ENCODE measurements around the gene SHISA7.

Gene SHISA7

GRCh38 chr19:55390461-55390880 lies 52.6 kb downstream of the SHISA7 start:
- H3K4me3 ChIP-seq (ENCODE audit: low read depth, low read length), result no peak overlapping the region
- ChIA-PET CTCF (interaction anchor here (0.9 to 5.3 kb wide), 7 partner anchors 9 to 249 kb away, joined by 3 to 33 read pairs (median 4); no protein-coding TSS in a partner anchor), POLR2A (interaction anchor here (1.0 to 10.8 kb wide), 3 partner anchors 16 to 71 kb away, joined by 3 to 86 read pairs (median 3); partner anchors contain the start of genes KMT5C and UBE2S)
- TF ChIP-seq CTCF (IDR thresholded peaks at IDR 0.05; ENCODE audit: insufficient read depth, low read length, missing control alignments), result no peak
- DNase-seq (ENCODE audit: low read depth, low spot score), result no peak

- no peak for TF ChIP-seq CTCF (IDR thresholded peaks at IDR 0.05; ENCODE audit: insufficient read depth, low read length, missing control alignments)
- ChIA-PET CTCF (interaction anchor here (0.9 to 5.3 kb wide), 7 partner anchors 8 to 115 kb away, joined by 3 to 33 read pairs (median 4); no protein-coding TSS in a partner anchor), POLR2A (interaction anchor here (1.0 to 10.8 kb wide), 6 partner anchors 13 to 210 kb away, joined by 3 to 86 read pairs (median 3); partner anchors contain the start of genes FIZ1, KMT5C and UBE2S)
- no peak overlapping the region for H3K4me3 ChIP-seq (ENCODE audit: low read depth, low read length)
- no peak for DNase-seq (ENCODE audit: low read depth, low spot score)
Measured at GRCh38 chr19:55389386-55390317, 53.4 kb downstream of the SHISA7 start.

GRCh38 chr19:55387736-55388497 lies 55.2 kb downstream of the SHISA7 start:
- ChIA-PET CTCF (interaction anchor here (1.0 to 5.3 kb wide), 7 partner anchors 9 to 227 kb away, joined by 3 to 33 read pairs (median 5); no protein-coding TSS in a partner anchor), POLR2A (interaction anchor here (1.0 to 10.8 kb wide), 4 partner anchors 14 to 49 kb away, joined by 3 to 86 read pairs (median 4); partner anchors contain the start of genes KMT5C and UBE2S)
- peak overlapping the region; percentile 97 for H3K4me3 ChIP-seq (ENCODE audit: low read depth, low read length)
- no peak for DNase-seq (ENCODE audit: low read depth, low spot score)
- TF ChIP-seq CTCF (IDR thresholded peaks at IDR 0.05; ENCODE audit: insufficient read depth, low read length, missing control alignments), result no peak

GRCh38 chr19:55386493-55386971 lies 56.6 kb downstream of the SHISA7 start:
- ChIA-PET POLR2A (interaction anchor here (0.9 to 10.8 kb wide), 6 partner anchors 17 to 220 kb away, joined by 3 to 86 read pairs (median 4); partner anchors contain the start of genes DNAAF3, HSPBP1, KMT5C and UBE2S), CTCF (interaction anchor here (1.0 to 5.3 kb wide), 4 partner anchors 32 to 226 kb away, joined by 5 to 33 read pairs (median 6); no protein-coding TSS in a partner anchor)
- H3K4me3 ChIP-seq (ENCODE audit: low read depth, low read length), result peak overlapping the region; percentile 97
- no peak for TF ChIP-seq CTCF (IDR thresholded peaks at IDR 0.05; ENCODE audit: insufficient read depth, low read length, missing control alignments)
- no peak for DNase-seq (ENCODE audit: low read depth, low spot score)

- CTCF ChIA-PET, result interaction anchor here (1.7 to 5.3 kb wide), 2 partner anchors 32 to 84 kb away, joined by 7 to 33 read pairs; no protein-coding TSS in a partner anchor
- TF ChIP-seq CTCF (IDR thresholded peaks at IDR 0.05; ENCODE audit: insufficient read depth, low read length, missing control alignments), result no peak
Measured at GRCh38 chr19:55385724-55386492, 57.2 kb downstream of the SHISA7 start, which contains the start of gene RPL28. TSS of gene RPL28 (plus strand) at chr19:55385932. CDS start at chr19:55386358, 426 bp downstream.

More at GRCh38 chr19:55385724-55386492, 57.2 kb downstream of the SHISA7 start, which contains the start of gene RPL28:
- peak within 1 kb of the TSS; percentile 97 for H3K4me3 ChIP-seq (ENCODE audit: low read depth, low read length)
- POLR2A ChIA-PET, result interaction anchor here (0.9 to 10.8 kb wide), 4 partner anchors 21 to 220 kb away, joined by 3 to 86 read pairs (median 4); partner anchors contain the start of genes DNAAF3, HSPBP1, KMT5C and UBE2S
- peak; percentile 74 for DNase-seq (ENCODE audit: low read depth, low spot score)
